Liver (tissue), 9 donors: Measurements from ENCODE around the gene PLCXD3. TPM values are rescaled to one million over a fixed set of nuclear protein-coding genes. Genes with fewer than 3 reads are reported as not detected.
A peak's percentile ranks its signal among the peaks of the same experiment; 100 is the strongest.

Experiments used
- DNase-seq: peaks from one replicate; pipeline ENCODE4 v3.0.0-alpha.2; 2017; ENCODE audit warnings: low spot score
- H3K27ac ChIP-seq, 2 donors: one replicate each; pipeline ENCODE4 v1.7.0; 2013; ENCODE audit warnings: inconsistent platforms in 2 of 2, low read length in 2 of 2, control low read depth in 1 of 2, low read depth in 1 of 2, mild to moderate bottlenecking in 1 of 2
- H3K27me3 ChIP-seq, 4 donors: one replicate each; pipeline versions ENCODE4 v1.6.1 to v1.7.0; 2013; ENCODE audit warnings: low read length in 3 of 4, inconsistent platforms in 1 of 4, mild to moderate bottlenecking in 1 of 4, moderate library complexity in 1 of 4; ENCODE audit not compliant: control insufficient read depth in 4 of 4, insufficient read depth in 4 of 4
- H3K36me3 ChIP-seq, 4 donors: one replicate each; pipeline versions ENCODE4 v1.6.1 to v1.7.0; 2013; ENCODE audit warnings: low read length in 3 of 4, mild to moderate bottlenecking in 3 of 4, low read depth in 1 of 4, moderate library complexity in 1 of 4; ENCODE audit not compliant: control insufficient read depth in 4 of 4, insufficient read depth in 3 of 4
- H3K4me1 ChIP-seq, 4 donors: one replicate each; pipeline versions ENCODE4 v1.6.1 to v1.7.0; 2013; ENCODE audit warnings: low read length in 3 of 4, mild to moderate bottlenecking in 3 of 4, moderate library complexity in 1 of 4; ENCODE audit not compliant: control insufficient read depth in 4 of 4, insufficient read depth in 4 of 4
- H3K4me3 ChIP-seq, 3 donors: one replicate each; pipeline versions ENCODE4 v1.6.1 to v1.7.0; 2013; ENCODE audit warnings: low read length in 3 of 3, control low read depth in 1 of 3, low read depth in 1 of 3, mild to moderate bottlenecking in 1 of 3
- H3K9ac ChIP-seq, 2 donors: one replicate each; pipeline ENCODE4 v1.7.0; 2013; ENCODE audit warnings: low read length in 2 of 2, mild to moderate bottlenecking in 2 of 2, moderate library complexity in 2 of 2, control low read depth in 1 of 2, low read depth in 1 of 2
- H3K9me3 ChIP-seq, 4 donors: one replicate each; pipeline versions ENCODE4 v1.6.1 to v1.7.0; 2013; ENCODE audit warnings: low read length in 3 of 4; ENCODE audit not compliant: control insufficient read depth in 4 of 4
- CTCF ChIP-seq: fragments of 150-350 bp; IDR thresholded peaks from 2 replicates; pipeline ENCODE4 v1.5.1; 2017; ENCODE audit warnings: improper control_type of control experiment, low read depth, low read length; ENCODE audit not compliant: missing input control
- EGR1 ChIP-seq, 2 donors: IDR thresholded peaks; 2 replicates each; pipeline ENCODE4 v1.6.1; 2016 to 2018; ENCODE audit warnings: antibody characterized with exemption in 2 of 2, low read depth in 2 of 2
- FOXA1 ChIP-seq: IDR thresholded peaks from 2 replicates; pipeline ENCODE4 v1.6.1; 2016; ENCODE audit warnings: antibody characterized with exemption
- FOXA2 ChIP-seq: IDR thresholded peaks from 2 replicates; pipeline ENCODE4 v1.6.1; 2016; ENCODE audit warnings: antibody characterized with exemption
- JUND ChIP-seq, 2 donors: IDR thresholded peaks; 2 replicates each; pipeline ENCODE4 v1.6.1; 2016; ENCODE audit warnings: antibody characterized with exemption in 2 of 2
- RAD21 ChIP-seq, 2 donors: IDR thresholded peaks; 2 replicates each; pipeline ENCODE4 v1.6.1; 2016; ENCODE audit warnings: antibody characterized with exemption in 2 of 2, mild to moderate bottlenecking in 2 of 2
- REST ChIP-seq: IDR thresholded peaks from 2 replicates; pipeline ENCODE4 v1.6.1; 2016; ENCODE audit warnings: antibody characterized with exemption, mild to moderate bottlenecking
- SP1 ChIP-seq: IDR thresholded peaks from 2 replicates; pipeline ENCODE4 v1.6.1; 2018; ENCODE audit warnings: antibody characterized with exemption, mild to moderate bottlenecking
- YY1 ChIP-seq: IDR thresholded peaks from 2 replicates; pipeline ENCODE4 v1.6.1; 2016; ENCODE audit warnings: antibody characterized with exemption, mild to moderate bottlenecking
- WGBS: extraction: QIAGEN DNeasy Blood & Tissue Kit; methylation state at CpG from one replicate; pipeline ENCODE4 v1.1.7; 2013; 5-methylcytosine and 5-hydroxymethylcytosine counted together
- polyA plus RNA-seq, 2 donors: library from polyadenylated mRNA; stranded (reverse) in 1 of 2; unstranded in 1 of 2; fragments of 200-250 nt in 1 of 2; fragments of >200 nt in 1 of 2; fragmentation: Nextera tagmentation in 1 of 2; extraction: Ambion mirVana in 1 of 2; gene quantifications; one replicate each; pipeline versions ENCODE4 v1.2.1 to v1.2.3, GENCODE V29; 2013 to 2015
- total RNA-seq, 2 donors: library from RNA; depleted of rRNA; stranded (reverse); fragments of >200 nt; gene quantifications; one replicate each; pipeline ENCODE4 v1.2.3, GENCODE V29; 2014
- donor health status: healthy.
- donor health status: healthy.
- donor health status: healthy.
- donor health status: healthy.
- donor health status: healthy.

PLCXD3 gene
- total and polyA plus RNA-seq, 4 donors = 0.05 to 2.4 (median 0.58) TPM

GRCh38 chr5:41519801-41520200, 9.4 kb upstream of the PLCXD3 start:
- Histone ChIP-seq H3K36me3 (no peaks in the 10 kb centered on the region), H3K4me1 (no peaks in the 10 kb centered on the region), H3K27me3 (peaks cover 0 to 6% (median 0%) of the 10 kb centered on the region in 4 donors), H3K9ac (no peak overlapping the region), H3K27ac (no peak overlapping the region), H3K4me3 (no peak overlapping the region), H3K9me3 (no peaks in the 10 kb centered on the region)
- DNase-seq = no peak
- TF ChIP-seq CTCF = peak; percentile 8
- TF ChIP-seq YY1 = no peak
- TF ChIP-seq RAD21 (IDR thresholded peaks at IDR 0.05) = peak; percentile 34 to 53
- WGBS = 63% methylated on average over 6 of the region's 6 CpGs

- Histone ChIP-seq H3K27me3 (peaks cover 0 to 3% (median 0%) of the 10 kb centered on the region in 4 donors), H3K9ac (no peak overlapping the region), H3K27ac (no peak overlapping the region), H3K36me3 (no peaks in the 10 kb centered on the region), H3K9me3 (no peaks in the 10 kb centered on the region), H3K4me3 (no peak overlapping the region), H3K4me1 (no peaks in the 10 kb centered on the region)
- no peak for TF ChIP-seq FOXA1
- peak; percentile 98 for TF ChIP-seq REST
- no peak for DNase-seq
These were observed 7.5 kb upstream of the PLCXD3 start for GRCh38 chr5:41517909-41518308.

- Histone ChIP-seq H3K9me3 (no peaks in the 10 kb centered on the region), H3K9ac (no peak overlapping the region), H3K27ac (no peak overlapping the region), H3K4me1 (peaks cover 2 to 11% (median 8%) of the 10 kb centered on the region in 4 donors), H3K4me3 (no peak overlapping the region), H3K36me3 (no peaks in the 10 kb centered on the region), H3K27me3 (peaks cover 0 to 10% (median 2%) of the 10 kb centered on the region in 4 donors)
- DNase-seq = no peak
- no peak for TF ChIP-seq JUND (IDR thresholded peaks at IDR 0.05)
- no peak for TF ChIP-seq SP1
- no peak for TF ChIP-seq FOXA2
- no peak for TF ChIP-seq EGR1 (IDR thresholded peaks at IDR 0.05; ENCODE audit: low read depth in 2 of 2)
- 85% methylated on average over 1 of the region's 1 CpG for WGBS
These were observed 840 bp upstream of the PLCXD3 start for GRCh38 chr5:41511241-41511640.
